DOHH2 (cell line): ENCODE measurements around the gene BBX.

ENCODE experiments used
- H3F3A ChIP-seq: fragments of 200-600 bp; sonication (generic), shearing (Covaris generic); 2 replicates; pipeline ENCODE4 v1.6.0; 2016; ENCODE audit warnings: antibody characterized with exemption, mild to moderate bottlenecking; ENCODE audit not compliant: control insufficient read depth, insufficient read depth
- H3K27ac ChIP-seq: fragments of 200-600 bp; sonication (generic); 2 replicates; pipeline ENCODE4 v1.5.1; 2014; ENCODE audit warnings: low read depth, mild to moderate bottlenecking, low read length, moderate library complexity
- H3K27me3 ChIP-seq: fragments of 200-600 bp; sonication (generic); 2 replicates; pipeline ENCODE4 v1.6.1; 2014; ENCODE audit warnings: mild to moderate bottlenecking, low read length, mixed read lengths; ENCODE audit not compliant: control insufficient read depth
- H3K36me3 ChIP-seq: fragments of 200-600 bp; sonication (generic); 2 replicates; pipeline ENCODE4 v1.6.1; 2014; ENCODE audit warnings: mild to moderate bottlenecking, low read length, moderate library complexity, mixed read lengths; ENCODE audit not compliant: control insufficient read depth
- H3K4me1 ChIP-seq: fragments of 200-600 bp; sonication (generic); 2 replicates; pipeline ENCODE4 v1.6.1; 2014; ENCODE audit warnings: mild to moderate bottlenecking, low read length, mixed read lengths; ENCODE audit not compliant: control insufficient read depth
- H3K4me2 ChIP-seq: fragments of 200-600 bp; sonication (generic); 2 replicates; pipeline ENCODE4 v1.6.0; 2014; ENCODE audit warnings: mild to moderate bottlenecking, low read length, moderate library complexity
- H3K4me3 ChIP-seq: fragments of 200-600 bp; sonication (generic); 2 replicates; pipeline ENCODE4 v1.5.1; 2014; ENCODE audit warnings: mild to moderate bottlenecking, low read length, mixed read lengths
- H3K79me2 ChIP-seq: fragments of 200-600 bp; sonication (generic); 2 replicates; pipeline ENCODE4 v1.6.1; 2014; ENCODE audit warnings: mild to moderate bottlenecking, low read length, mixed read lengths; ENCODE audit not compliant: control insufficient read depth
- H3K9me2 ChIP-seq: fragments of 200-600 bp; sonication (generic); replicated peaks from 2 replicates; pipeline ENCODE4 v1.6.1; 2014; ENCODE audit warnings: mild to moderate bottlenecking, low read length, mixed read lengths; ENCODE audit not compliant: control insufficient read depth
- H3K9me3 ChIP-seq: fragments of 200-600 bp; sonication (generic); 2 replicates; pipeline ENCODE4 v1.6.1; 2014; ENCODE audit warnings: antibody characterized with exemption, low read length, mixed read lengths; ENCODE audit not compliant: control insufficient read depth, insufficient read depth
- H4K20me1 ChIP-seq: fragments of 200-600 bp; sonication (generic); 2 replicates; pipeline ENCODE4 v1.6.0; 2014; ENCODE audit warnings: low read depth, mild to moderate bottlenecking, antibody characterized with exemption, low read length, moderate library complexity; ENCODE audit not compliant: control insufficient read depth, insufficient read depth
- EZH2phosphoT487 ChIP-seq: fragments of 200-600 bp; sonication (generic); IDR thresholded peaks from 2 replicates; pipeline ENCODE4 v1.6.1; 2017; ENCODE audit warnings: borderline replicate concordance, mild to moderate bottlenecking, antibody characterized with exemption, low read length, moderate library complexity, mixed read lengths
- TF ChIP-seq, protein P1 (sequence below): fragments of 200-600 bp; sonication (generic); IDR thresholded peaks from one replicate; pipeline ENCODE4 v1.5.1; 2014; ENCODE audit warnings: antibody characterized with exemption, mild to moderate bottlenecking, low read depth, low read length; ENCODE audit not compliant: poor library complexity, severe bottlenecking

Gene BBX

DNA sequence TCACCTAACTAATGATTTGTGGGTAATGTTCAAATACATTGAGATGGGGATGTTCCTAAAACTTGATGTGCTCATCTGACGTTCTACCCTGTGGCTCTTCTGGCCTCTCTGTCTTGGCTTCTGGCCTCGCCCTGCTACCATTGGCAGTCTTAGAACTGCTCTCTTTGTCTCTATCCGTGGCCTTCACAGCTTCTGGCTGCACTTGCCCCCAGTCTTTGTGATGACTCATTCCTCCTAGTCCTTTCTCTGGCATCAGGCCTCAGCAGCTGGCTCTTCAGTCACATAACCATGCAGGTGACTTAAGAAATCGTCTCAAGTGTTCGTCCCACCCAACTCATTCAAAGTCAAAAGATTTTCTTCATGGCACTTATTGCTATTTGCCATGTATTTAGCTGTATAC, 188.1 kb downstream of the BBX start:
- Histone ChIP-seq H3K9me3 (no peaks in the 10 kb centered on the region), H3K27me3 (no peaks in the 10 kb centered on the region), H3K4me2 (no peak overlapping the region), H4K20me1 (no peaks in the 10 kb centered on the region), H3K4me1 (peaks cover 5% of the 10 kb centered on the region), H3F3A (no peaks in the 10 kb centered on the region), H3K9me2 (no peaks in the 10 kb centered on the region), H3K27ac (no peak overlapping the region), H3K4me3 (no peak overlapping the region), H3K36me3 (peaks cover 21% of the 10 kb centered on the region), H3K79me2 (no peaks in the 10 kb centered on the region)
- TF ChIP-seq EZH2phosphoT487: no peak
- TF ChIP-seq, protein P1, sequence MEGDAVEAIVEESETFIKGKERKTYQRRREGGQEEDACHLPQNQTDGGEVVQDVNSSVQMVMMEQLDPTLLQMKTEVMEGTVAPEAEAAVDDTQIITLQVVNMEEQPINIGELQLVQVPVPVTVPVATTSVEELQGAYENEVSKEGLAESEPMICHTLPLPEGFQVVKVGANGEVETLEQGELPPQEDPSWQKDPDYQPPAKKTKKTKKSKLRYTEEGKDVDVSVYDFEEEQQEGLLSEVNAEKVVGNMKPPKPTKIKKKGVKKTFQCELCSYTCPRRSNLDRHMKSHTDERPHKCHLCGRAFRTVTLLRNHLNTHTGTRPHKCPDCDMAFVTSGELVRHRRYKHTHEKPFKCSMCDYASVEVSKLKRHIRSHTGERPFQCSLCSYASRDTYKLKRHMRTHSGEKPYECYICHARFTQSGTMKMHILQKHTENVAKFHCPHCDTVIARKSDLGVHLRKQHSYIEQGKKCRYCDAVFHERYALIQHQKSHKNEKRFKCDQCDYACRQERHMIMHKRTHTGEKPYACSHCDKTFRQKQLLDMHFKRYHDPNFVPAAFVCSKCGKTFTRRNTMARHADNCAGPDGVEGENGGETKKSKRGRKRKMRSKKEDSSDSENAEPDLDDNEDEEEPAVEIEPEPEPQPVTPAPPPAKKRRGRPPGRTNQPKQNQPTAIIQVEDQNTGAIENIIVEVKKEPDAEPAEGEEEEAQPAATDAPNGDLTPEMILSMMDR: no peak

DNA sequence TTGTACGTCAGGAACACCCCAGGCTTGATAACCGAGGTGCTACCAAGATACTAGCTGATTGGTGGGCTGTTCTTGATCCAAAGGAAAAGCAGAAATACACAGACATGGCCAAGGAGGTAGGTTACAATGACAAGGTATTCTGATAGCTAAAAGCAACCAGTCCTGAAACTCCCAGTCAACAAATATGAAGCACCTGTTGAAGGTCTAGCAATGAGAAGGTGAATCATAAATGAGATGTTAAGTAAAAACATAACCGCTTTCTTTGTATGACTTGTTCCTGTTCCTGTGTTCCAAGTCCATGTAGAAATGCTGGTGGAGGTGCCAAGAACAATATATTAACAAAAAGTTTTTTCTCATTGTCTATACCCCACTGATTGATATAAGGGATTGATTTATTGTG, 194.0 kb downstream of the BBX start:
- Histone ChIP-seq H3K9me3 (no peaks in the 10 kb centered on the region), H3K4me1 (peaks cover 23% of the 10 kb centered on the region), H3K4me2 (no peak overlapping the region), H3K27ac (no peak overlapping the region), H4K20me1 (no peaks in the 10 kb centered on the region), H3F3A (no peaks in the 10 kb centered on the region; the same call in 1 of the 2 replicates), H3K79me2 (no peaks in the 10 kb centered on the region), H3K9me2 (no peaks in the 10 kb centered on the region), H3K27me3 (no peaks in the 10 kb centered on the region), H3K4me3 (no peak overlapping the region), H3K36me3 (peaks cover 22% of the 10 kb centered on the region)
- TF ChIP-seq, protein P1: no peak

DNA sequence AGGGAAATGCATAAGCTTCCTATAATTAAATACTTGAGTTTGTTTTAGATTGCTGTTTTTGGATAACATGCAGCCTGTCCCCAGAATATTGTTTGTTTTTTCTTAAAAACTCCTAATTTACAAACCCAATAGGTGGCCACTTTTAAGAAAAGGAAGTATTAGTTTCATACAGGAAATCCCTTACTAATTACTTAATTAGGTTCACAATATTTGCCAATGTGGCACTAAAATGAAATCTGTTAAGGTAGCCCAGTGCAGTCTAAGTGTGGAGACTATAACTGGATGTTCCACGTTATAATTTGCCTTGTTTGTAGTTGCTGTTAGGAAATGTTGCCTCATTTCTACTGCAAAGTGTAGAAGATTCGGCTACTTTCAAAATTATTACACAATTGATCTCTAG, 195.8 kb downstream of the BBX start:
- Histone ChIP-seq H3K79me2 (no peaks in the 10 kb centered on the region), H3K4me3 (no peak overlapping the region)

More for the DNA sequence above, 195.8 kb downstream of the BBX start:
- no peaks in the 10 kb centered on the region; the same call in 1 of the 2 replicates for H3F3A ChIP-seq
- no peaks in the 10 kb centered on the region for H3K27me3 ChIP-seq
- H3K9me3 ChIP-seq: no peaks in the 10 kb centered on the region
- no peaks in the 10 kb centered on the region for H4K20me1 ChIP-seq
- peaks cover 23% of the 10 kb centered on the region for H3K4me1 ChIP-seq
- H3K4me2 ChIP-seq: no peak overlapping the region; the same call in 1 of the 2 replicates
- no peaks in the 10 kb centered on the region for H3K9me2 ChIP-seq
- H3K36me3 ChIP-seq: peaks cover 16% of the 10 kb centered on the region
- H3K27ac ChIP-seq: no peak overlapping the region
- TF ChIP-seq EZH2phosphoT487: no peak
- TF ChIP-seq, protein P1: no peak
